ENCODE results near the gene CD320.
"Not testable (repeated sequence)": the region's sequence is repeated elsewhere in the genome, so short reads cannot be mapped to it uniquely, and the experiment has no call there.

The CD320 gene

DNA sequence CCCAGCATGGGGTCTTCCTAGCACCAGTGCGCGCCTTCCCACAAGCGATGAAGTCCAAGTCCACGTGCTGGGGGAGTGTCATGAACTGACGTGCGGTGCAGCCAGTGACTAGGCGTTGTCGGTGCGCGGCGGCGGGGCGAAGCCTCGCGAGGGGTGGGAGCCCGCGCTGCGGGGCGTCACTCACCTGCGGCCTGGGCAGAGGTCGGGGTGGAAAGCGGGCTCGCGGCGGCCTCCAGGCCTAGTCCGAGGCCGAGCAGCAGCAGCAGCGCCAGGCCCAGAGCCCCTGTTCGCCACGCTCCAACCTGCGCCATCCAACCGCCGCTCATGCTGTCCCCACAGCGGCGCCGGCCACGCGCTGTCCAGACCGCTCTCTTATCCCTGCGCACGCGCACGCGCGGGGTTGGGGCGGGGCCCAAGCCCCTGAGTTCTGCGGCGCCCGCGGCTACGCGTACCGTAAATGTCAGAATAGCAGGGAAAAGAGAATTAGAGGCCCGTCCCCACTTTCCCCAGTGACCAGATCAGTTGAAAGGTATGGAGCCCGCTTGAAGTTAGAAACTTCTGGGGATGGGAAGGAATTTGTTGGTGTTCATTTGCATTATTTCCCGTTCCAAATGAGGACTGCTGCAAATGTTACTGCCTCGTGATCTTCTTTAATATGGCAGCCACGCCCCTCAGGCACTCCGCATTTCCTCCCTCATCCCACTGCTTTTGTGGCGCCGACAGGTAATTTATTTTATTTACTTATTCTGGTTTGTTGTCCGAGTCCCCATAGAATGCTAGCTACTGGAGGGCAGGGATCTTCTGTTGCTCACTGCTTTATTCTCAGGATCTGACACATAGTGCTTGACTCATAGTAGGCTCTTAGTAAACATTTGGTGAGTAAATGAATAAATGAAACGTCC is at the start of gene CD320:
Gene CD320, minus strand, starts transcription at position 394 of the 902 bp plus-strand sequence. Its CDS starts 68 bp downstream, at position 326.
- peak; percentile 91 for DNase-seq

DNA sequence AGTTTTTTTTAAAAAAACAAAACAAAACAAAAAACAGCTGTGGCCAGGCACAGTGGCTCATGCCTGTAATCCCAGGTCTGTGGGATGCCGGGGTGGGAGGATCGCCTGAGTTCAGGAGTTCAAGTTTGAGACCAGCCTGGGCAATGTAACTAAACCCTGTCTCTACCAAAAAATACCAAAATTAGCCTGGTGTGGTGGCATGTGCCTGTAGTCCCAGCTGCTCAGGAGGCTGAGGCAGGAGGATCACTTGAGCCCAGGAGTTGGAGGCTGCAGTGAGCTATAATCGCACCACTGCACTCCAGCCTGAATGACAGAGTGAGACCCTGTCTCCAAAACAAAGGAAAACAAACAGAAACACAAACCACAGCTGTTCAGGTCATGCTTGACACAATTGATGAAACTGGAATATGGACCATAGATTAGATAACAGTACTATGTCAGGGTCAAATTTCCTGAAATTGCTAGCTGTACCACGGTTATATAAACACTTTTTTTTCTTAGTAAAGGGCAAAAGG is 48.9 kb upstream of the CD320 start:
- no peak for DNase-seq

DNA sequence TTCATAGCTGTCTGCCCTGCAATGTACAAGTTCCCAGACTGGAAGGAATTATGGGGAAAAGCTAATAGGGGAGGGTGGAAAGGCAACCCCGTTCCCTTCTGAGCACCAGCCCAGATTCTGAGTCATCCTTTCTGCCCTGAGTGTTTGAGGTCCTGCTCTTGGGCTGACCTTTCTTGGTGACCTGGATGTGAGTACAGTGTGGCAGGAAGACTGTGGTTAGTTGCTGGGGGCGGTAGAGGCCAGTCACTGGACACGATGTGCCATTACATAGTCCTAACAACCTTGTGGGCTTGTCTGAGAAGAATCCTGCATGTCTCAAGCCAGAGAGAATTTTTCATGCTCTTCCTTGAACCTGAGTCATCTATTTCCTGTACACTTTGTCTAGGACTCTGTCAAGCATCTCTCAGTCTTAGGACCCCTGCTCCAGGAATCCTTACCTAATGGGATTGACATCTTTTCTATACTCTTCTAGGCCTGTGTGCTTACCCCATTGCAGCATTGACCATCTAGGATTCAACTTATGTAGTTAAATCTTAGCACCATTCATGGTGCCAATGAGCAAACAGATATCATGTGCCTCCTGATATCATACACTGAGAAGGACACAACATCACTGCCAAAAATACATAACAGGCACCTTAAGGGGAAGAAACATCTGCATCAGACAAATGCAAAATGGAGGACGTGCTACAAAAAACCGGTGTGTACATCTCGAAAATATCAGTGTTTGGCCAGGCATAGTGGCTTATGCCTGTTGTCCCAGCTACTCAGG is 47.7 kb upstream of the CD320 start:
- DNase-seq, result no peak

DNA sequence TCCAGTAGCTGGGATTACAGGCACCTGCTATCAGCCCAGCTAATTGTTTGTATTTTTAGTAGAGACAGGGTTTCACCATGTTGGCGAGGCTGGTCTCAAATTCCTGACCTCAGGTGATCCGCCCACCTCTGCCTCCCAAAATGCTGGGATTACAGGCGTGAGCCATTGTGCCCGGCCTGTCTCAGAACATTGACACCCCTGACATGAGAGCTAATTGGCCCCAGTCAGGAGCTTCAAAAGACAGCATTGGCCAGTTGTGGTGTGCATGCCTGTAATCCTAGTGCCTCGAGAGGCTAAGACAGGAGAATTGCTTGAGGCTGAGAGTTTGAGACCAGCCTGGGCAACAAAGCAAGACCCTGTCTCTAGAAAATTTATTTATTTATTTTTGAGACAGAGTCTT is 44.7 kb upstream of the CD320 start:
- not testable (repeated sequence) for DNase-seq

DNA sequence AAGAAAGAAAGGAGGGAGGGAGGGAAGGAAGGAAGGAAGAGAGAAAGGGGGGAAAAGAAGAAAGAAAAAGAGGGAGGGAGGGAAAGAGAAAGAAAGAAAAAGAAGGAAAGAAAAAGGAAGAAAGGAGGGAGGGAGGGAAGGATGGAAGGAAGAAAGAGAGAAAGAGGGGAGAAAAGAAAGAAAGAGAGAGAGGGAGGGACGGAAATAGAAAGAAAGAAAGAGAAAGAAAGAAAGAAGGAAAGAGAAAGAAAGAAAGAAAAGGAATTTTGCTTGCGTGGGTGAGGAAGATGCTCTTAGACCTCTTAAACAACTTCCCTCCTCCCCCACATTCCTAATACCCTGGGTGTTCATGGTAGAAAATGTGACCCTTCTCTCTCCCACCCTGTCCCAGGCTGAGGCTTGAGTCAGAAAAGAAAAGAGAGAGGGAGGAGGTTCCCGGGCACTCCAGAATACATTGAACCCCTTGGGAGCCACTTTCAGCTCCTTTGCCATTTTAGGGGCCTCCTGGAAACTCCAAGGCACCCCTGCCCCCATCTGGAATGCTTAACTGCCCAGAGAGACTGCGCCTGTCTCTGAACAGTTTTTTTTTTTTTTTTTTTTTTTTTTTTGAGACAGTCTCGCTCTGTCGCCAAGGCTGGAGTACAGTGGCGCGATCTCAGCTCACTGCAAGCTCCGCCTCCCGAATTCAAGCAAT is 44.1 kb upstream of the CD320 start:
- no peak for DNase-seq

DNA sequence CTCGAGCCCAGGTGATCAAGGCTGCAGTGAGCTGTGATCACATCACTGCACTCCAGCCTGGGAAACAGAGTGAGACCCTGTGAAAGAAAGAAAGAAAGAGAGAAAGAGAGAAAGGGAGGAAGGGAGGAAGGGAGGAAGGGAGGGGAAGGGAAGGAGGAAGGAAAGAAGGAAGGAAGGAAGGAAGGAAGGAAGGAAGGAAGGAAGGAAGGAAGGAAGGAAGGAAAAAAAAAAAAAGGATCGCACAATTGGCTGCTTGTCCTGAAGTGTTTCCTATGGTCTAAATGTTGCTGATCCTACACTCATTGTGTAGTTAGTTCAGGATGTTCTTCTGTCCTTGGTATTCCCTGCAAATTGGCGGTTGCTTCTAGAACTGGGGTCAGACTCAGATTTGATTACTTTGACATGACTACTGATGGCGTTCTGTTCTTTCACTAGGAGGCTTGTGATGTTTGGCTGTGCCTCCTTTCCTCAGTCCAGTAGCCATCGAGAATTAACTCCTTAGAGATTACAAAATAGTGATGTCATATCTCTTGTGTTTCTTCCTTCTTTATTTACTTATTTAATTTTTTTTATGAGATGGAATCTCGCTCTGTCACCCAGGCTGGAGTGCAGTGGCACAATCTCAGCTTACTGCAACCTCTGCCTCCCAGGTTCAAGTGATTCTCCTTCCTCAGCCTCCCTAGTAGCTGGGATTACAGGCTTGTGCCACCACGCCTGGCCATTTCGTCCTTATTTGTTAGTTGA is 41.6 kb upstream of the CD320 start:
- not testable (repeated sequence) for DNase-seq

DNA sequence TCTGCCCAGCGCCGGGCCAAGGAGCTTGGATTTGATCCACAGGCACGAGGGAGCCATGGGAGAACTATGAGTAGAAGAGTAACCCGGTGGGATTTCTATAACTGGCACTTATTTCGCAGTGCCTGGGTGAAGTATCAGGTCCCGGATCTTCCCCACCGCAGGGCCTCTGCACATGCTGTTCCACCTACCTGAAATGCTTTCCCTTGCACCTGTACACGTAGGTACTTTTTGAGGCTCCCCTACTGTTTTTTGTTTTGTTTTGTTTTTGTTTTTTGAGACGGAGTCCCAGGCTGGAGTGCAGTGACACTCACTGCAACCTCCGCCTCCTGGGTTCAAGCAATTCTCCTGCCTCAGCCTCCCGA is 35.3 kb upstream of the CD320 start:
- no peak for DNase-seq

DNA sequence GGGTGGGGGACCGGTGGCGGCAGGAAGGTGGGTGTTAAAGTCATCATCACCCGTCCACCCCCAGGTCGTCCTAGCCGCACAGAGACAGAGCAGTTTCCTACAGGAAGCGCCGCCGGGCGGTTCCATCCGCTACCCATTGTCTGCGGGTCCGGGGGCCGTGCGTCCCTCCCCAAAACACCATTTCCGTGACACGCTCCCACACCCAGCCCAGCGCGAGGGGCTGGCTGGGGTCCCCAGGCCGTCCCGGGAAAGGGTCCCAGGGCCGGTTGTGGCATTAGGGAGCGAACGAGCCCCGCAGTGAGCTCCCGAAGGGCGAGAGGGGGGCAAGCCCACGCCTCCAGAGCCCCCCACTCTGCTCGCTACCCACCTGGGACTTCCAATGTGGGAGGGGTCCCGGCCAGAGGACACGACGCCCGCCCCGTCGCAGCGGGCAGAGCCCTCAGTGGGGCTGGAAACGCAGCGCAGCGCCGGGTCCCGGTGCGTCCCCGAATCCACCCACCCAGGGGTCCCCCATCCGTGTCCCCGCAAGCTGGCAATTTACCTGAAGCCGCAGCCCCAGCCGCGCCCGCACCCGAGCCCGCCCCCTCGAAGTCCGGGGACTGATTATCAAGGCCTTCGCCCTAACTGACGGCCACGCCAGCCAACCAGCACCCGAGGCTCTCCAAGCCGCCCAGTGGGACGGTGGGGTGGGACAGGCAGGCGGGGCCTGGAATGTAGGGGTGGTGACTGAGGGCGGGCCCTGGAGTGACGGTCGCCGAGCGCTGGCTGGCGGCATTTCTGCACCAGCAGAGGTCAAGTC is 34.7 kb upstream of the CD320 start, which contains the start of gene KANK3:
Gene KANK3, minus strand, starts transcription at position 579 of the 799 bp plus-strand sequence. CDS start 5,434 bp downstream, outside the sequence.
- peak; percentile 86 for DNase-seq

DNA sequence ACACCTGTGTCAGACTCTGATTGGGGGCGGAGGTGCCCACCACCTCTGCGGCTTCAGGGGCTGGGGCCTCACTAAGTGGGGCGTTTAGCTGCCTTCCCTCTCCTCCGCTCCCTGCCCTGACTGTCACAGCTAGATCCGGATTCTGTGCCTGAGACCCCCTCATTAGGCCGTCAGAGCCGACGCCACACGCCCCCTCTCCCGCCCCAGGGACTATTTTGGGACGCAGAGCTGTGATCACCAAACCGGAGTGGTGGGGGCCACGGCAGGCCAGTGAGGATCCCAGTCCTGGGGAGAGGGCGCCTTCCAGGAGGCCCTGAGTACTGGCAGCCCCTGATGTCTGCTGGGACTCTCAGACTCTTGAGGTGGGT is 34.1 kb upstream of the CD320 start:
- no peak for DNase-seq

DNA sequence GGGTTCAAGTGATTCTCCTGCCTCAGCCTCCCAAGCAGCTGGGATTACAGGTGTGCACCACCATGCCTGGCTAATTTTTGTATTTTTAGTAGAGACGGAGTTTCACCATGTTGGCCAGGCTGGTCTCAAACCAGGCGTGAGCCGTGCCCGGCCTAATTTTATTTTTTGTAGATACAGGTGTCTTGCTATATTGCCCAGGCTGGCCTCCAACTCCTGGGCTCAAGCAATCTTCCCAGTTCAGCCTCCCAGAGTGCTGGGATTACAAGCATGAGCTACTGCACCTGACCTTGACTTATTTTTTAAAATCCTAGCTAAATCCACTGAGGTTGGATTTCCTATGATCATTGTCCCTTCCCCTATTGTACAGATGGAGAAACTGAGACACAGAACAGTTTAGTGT is 33.3 kb upstream of the CD320 start:
- DNase-seq, result not testable (repeated sequence)

DNA sequence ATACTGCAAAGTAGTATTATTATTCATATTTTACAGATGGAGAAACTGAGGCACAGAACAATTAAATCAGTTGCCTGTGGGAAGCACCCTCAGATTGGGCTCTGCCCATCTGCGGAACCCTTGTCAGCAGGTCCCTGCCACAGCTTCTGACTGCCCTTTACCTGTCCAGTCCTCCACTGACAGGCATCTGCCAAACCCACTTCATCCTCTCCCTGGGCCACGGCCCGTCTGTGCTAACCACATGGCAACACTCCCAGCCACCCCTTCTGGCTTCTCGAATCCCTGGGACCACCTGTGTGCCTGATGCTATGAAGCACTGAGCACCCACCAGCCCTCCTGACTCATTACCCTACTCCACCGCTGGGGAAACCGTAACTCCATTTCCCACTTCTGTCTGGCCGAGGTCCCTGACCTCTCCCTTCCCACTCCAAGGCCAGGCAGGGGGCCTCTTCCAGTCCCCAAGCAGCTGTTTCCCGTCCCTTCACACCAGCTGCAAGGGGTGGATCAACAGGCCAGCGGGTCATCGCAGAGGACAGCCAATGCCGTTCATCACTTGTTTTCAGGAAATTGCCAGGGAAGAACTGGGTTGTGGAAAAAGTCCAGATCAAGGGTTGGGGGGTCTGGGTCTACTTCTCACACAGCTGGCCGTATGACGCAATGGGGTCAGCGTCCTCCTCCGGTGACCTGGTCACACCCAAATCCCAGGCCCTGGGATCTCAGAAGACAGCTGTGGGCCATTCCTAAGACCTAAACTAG is 32.4 kb upstream of the CD320 start:
- no peak for DNase-seq

DNA sequence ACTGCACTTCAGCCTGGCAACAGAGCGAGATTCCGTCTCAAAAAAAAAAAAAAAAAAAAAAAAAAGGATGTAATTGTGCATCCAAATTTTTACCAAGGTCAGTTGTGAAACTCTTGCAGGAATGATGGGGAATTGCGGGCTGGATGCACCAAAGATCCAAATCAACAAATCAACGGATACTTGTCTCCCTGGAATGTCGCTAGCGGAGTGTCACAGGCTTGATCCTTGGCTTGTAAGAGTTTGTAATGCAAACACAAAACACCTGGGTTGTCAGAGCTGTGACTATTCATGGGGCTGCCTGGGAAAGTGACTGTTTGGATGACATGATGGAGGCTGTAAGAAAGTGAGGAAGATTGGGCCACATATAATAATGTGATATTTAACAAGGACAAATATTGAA is 30.7 kb upstream of the CD320 start:
- DNase-seq, result no peak

DNA sequence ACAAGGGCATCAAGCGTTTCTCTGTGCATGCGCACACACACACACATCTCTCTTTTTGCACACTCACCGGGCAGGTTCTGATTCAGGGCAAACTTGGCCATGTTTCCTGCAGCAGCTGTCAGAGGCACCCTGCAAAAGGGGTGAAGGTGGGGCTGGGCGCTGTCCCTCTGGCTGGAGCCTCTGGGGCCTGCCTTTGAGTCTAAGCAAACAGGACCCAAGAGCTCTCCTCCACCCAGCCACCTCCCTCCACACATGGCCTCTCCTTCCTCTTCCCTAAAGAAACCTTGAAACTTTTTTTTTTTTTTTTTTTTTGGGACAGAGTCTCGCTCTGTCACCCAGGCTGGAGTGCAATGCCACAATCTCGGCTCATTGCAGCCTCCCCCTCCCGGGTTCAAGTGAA is 29.6 kb upstream of the CD320 start:
- no peak for DNase-seq

DNA sequence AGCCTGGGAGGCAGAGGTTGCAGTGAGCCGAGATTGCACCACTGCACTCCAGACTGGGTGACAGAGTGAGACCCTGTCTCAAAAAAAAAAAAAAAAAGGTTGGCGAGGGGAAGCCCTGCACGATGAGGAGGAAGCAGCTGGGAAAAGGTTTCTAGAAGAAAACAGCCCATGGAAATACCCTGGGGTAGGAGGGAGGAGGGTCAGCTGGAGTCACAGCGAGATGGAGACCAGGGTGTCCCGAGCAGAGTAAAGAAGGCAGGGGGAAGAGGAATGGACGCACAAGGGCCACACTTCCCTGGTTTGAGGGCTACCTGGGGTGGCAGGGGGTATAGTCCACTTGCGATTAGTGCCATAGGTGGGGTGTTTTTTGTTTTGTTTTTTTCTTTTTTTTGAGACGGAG is 28.5 kb upstream of the CD320 start:
- DNase-seq, result no peak

DNA sequence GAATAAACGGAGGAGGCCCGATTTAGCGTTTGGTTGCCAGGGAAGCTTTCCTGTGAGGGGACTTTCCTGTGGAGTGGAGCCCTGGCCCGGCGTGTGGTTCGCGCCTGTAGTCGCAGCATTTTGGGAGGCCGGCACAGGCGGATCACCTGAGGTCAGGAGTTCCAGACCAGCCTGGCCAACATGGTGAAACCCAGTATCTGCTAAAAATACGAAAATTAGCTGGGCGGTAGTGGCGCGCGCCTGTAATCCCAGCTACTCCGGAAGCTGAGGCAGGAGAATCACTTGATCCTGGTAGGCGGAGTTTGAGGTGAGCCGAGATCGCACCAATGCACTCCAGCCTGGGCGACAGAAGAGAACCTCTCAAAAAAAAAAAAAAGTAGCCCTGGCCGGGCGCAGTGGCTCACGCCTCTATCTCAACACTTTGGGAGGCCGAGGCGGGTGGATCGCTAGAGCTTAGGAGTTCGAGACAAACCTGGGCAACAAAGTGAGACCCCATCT is 28.0 kb upstream of the CD320 start:
- DNase-seq, result no peak

DNA sequence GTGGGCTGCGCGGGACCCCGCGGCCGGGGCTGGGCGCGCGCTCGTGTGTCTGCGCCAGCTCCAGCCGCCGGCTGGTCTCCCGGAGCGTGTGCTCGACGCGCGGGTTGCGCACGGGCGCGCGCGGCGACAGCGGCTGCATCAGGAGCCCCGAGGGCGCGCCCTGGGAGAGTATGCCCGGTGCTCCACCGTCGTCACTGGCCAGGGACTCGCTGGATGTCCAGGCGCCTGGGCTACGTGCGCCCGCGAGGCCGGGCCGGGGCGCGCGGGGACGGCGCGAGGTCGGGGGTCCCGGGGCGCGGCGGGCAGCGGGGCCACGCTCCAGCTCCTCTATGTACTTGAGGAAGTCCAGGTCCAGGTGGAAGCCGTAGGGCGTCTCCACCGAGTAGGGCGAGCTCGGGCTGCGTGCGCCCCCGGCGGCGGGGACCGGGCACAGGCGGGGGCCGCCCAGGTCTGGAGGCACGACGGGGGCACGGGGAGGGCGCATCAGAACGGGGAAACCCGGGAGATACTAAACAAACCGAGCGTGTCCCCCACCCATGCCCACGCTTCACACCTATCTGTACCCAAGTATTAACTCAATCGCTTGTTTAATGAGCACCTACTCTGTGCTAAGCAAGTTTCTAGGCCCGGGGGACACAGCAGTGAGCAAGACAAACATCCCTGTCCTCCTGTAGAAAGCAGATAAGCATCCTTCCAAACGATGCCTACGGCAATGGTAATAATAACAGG is 27.3 kb upstream of the CD320 start:
- no peak for DNase-seq

DNA sequence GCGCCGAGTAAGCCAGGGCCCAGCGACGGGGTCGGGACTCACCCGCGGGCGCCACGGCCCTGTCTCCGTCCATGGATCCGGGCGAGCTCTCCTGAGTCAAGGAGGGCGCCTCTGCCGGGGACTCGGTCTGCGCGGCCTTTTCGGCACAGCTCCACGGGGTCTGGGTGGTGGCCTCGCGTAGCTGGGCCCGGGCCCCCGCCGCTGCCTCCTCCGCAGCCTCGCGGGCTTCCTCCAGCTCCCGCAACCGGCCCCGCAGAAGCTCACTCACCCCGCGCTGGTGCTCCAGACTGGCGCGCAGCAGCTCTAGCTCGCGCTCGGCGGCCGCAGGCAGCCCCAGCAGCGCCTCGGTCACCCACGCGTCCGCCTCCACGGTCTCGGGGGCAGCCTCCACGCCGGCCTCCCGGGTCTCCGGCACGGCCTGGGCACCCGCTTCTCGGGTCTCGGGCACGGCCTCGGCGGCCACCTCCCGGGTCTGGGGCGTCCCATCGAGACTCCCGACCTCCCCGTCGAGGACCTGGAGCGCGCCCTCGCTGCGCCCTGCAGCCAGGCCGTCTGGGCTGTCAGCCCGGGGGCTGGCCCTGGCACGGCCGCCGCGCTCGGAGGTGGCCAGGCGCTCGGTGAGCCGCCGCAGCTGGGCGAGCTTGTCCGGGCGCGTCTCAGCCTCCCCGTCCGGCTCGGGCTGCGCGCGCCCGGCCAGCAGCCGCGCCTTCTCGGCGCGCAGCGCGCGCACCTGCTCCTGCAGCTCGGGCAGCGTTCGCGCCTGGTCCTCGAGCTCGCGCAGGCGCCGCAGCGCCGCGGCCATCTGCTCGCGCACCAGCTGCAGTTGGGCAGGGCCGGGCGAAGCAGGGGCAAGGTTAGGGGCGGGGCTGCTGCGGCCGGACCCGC is 26.5 kb upstream of the CD320 start:
- DNase-seq, result no peak

DNA sequence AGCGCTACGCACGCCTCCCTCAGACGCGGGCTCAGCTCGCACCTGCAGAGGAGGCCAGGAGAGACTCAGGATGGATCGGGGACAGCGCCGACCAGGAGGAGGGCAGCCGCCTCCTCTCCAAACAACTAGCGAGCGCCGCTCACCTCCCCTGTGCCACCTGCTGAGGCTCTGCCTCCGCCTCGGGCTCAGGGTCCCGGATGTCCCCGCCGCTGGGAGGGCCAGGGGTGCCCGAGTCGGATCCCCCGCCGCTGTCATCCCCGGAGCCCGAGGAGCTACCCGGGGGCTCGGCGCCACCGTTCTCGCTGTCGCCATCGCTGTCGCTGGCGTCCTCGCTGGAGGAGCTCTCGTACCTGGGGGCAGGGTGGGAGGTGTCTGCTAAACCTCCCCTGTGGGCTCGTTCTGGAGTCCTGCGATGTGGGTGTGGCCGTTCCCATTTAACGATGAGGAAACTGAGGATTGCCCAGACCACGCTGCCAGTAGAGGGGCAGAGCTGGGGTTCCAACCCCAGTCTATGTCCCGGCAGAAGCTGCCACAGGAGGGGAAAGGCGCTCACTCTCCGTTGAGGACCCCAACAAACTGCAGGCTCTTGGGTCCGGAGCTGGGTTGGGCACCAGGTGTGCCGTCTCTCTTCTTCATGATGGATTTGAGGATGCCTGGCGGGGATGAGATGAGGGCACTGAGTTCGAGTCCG is 25.8 kb upstream of the CD320 start:
- DNase-seq, result no peak
